ENCODE data around the gene MYO7B.

MYO7B gene

DNA sequence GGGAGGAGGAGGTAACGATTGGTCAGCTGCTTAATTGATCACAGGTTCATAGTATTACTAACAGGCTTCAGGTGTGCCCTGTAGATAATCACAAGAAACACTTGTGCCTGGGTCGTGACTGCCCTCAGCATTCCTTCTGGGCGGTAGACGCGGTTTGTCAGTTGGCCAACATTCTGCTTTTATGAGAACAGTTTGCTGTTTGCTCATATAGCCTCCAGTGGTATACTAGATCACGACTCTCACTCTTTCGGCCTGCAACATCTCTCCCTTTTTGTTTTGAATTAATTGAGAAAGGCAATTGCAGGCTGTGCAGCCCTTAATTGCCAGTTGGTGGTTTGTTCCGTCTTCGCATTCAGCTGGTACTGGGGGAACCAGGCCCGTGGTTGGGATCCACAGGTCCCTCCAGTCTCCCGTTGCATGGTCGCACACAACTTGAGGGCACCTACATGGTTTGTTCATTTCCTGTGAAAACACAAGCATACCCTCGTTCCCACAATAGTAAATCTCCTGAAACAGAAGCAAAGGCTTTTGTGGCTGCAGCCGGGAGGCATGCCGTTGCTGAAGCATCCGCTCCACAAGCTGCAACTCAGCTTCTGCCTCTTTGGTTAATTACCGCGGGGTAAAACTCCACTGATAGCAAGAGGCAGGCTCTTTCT lies 80.2 kb downstream of the MYO7B start:
- no peak overlapping the region for H3K4me3 ChIP-seq (ENCODE audit: low read length)
- no peak for TF ChIP-seq ZNF274 (IDR thresholded peaks at IDR 0.05; ENCODE audit: low read depth, low read length)

- TF ChIP-seq ZNF274 (IDR thresholded peaks at IDR 0.05; ENCODE audit: low read depth, low read length) = no peak
Measured at GRCh38 chr2:127618551-127619202, 83.2 kb downstream of the MYO7B start.

DNA sequence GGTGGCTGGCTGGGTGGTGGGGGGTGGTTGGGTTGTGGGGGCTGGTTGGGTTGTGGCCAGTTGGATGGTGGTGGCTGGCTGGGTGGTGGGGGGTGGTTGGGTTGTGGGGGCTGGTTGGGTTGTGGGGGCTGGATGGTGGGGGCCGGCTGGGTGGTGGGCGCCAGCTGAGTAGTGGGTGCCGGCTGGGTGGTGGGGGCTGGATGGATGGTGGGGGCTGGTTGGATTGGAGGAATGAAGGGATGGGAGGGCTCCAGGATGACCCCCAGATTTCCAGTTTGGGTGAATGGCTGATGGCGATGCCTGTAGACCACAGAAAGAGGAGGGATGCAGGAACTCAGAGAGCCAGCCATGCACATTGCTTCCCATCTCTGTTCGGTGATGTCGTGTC lies 83.7 kb downstream of the MYO7B start:
- H3K4me3 ChIP-seq (ENCODE audit: low read length) = no peak overlapping the region
- no peak for TF ChIP-seq ZNF274 (IDR thresholded peaks at IDR 0.05; ENCODE audit: low read depth, low read length)

More at GRCh38 chr2:127618551-127619202, 83.2 kb downstream of the MYO7B start:
- no peak overlapping the region for H3K4me3 ChIP-seq (ENCODE audit: low read length)

DNA sequence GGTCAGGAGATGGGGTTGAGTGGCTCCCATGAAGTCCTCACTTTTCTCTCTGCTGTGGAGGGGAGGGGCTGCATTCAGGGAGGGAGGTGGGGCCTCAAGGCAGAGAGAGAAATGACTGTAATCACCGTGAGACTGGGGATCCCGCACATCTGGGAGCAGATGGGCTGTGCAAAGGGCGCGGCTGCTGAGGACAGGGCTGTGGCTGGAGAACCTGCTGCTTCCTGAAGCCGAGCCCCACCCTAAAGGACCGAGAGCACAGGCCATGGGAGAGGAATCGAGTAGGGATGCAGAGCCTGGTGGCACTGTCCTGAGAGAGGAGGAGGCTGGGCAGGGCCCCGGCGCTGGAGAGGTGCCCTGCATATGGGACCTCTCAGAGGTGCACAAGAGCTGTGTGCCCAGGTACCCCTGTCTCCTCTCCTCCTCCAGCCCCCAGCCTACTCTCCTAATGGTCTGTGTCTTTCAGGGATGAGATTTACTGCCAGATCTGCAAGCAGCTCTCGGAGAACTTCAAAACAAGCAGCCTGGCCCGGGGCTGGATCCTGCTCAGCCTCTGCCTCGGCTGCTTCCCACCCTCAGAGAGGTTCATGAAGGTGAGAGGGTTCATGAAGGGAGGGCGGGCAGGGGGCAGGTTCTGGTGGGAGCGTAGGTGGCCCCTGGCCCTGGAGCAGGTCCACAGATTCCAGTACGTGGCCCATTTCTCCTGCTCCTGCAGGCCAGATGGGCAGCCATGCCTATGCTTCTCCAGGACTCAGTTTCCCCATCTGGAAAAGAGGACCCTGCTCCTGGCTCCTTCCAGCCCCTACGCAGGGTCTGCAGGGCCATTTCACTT lies 84.6 kb downstream of the MYO7B start:
- H3K4me3 ChIP-seq (ENCODE audit: low read length) = no peak overlapping the region
- TF ChIP-seq ZNF274 (IDR thresholded peaks at IDR 0.05; ENCODE audit: low read depth, low read length) = no peak

- no peak for TF ChIP-seq ZNF274 (IDR thresholded peaks at IDR 0.05; ENCODE audit: low read depth, low read length)
- no peak overlapping the region for H3K4me3 ChIP-seq (ENCODE audit: low read length)
Measured at GRCh38 chr2:127620866-127621265, 85.4 kb downstream of the MYO7B start.

GRCh38 chr2:127621981-127622431 lies 86.5 kb downstream of the MYO7B start:
- no peak overlapping the region for H3K4me3 ChIP-seq (ENCODE audit: low read length)
- TF ChIP-seq ZNF274 (IDR thresholded peaks at IDR 0.05; ENCODE audit: low read depth, low read length) = no peak

GRCh38 chr2:127622561-127623387 lies 87.3 kb downstream of the MYO7B start:
- TF ChIP-seq ZNF274 (IDR thresholded peaks at IDR 0.05; ENCODE audit: low read depth, low read length) = no peak
- H3K4me3 ChIP-seq (ENCODE audit: low read length) = no peak overlapping the region

DNA sequence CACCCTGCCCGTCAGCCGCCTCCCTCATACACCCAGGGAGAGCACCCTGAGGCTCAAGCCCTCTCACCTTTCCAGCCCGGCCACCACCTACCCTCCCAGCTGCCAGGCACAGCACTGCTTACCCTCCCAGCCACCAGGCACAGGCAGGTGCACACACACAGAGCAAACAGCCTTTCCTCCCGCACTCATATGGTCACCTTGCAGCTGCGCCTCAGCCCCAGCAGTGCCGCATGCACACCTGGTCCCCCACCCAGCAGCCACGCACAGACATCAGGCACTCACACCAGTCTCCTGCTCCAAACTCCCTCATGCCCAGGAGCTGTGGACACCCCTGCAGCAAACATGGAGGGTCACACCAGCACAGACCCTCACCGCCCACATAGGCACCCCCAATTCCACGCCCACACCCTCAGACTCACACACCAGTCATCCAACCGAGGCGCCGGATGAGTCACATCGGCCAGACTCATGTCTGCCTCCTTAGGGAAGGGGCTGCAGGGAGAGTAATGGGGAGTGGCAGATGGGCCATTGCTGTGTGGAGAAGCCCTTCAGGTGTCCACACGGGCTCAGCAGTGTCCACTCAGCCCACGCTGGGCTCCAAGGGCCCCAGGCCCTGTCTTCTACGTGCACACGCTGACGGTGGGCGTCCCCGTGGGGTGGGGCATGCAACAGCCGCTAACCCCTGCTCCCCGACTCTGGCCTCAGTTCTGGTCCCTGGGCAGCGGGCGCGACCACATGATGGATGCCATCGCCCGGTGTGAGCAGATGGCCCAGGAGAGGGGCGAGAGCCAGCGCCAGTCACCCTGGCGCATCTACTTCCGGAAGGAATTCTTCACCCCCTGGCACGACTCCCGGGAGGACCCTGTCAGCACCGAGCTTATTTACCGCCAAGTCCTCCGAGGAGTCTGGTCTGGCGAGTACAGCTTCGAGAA lies 88.2 kb downstream of the MYO7B start:
- no peak for TF ChIP-seq ZNF274 (IDR thresholded peaks at IDR 0.05; ENCODE audit: low read depth, low read length)

DNA sequence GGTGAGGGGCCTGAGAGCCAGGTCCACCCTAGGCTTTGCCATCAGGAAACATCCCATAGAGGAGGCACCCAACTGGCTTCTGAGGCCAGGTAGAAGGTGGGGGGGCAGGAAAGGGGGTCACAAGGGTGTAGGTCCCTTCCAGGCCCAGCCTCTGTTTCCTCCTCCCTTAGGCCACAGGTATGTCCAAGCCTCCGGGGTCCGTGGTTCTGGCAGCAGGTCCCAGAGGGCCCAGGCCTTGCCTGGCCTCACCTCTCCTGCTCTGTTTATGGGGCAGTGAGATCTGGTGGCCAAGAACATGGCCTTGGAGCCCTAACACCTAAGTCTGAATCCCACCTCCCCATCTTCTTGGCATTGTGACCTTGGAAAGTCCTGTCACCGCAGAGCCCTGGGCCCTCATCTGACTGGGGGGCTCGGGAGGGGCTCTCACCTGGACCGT lies 88.9 kb downstream of the MYO7B start:
- H3K4me3 ChIP-seq (ENCODE audit: low read length) = no peak overlapping the region
- no peak for TF ChIP-seq ZNF274 (IDR thresholded peaks at IDR 0.05; ENCODE audit: low read depth, low read length)

More for the DNA sequence above, 88.2 kb downstream of the MYO7B start:
- H3K4me3 ChIP-seq (ENCODE audit: low read length) = no peak overlapping the region

DNA sequence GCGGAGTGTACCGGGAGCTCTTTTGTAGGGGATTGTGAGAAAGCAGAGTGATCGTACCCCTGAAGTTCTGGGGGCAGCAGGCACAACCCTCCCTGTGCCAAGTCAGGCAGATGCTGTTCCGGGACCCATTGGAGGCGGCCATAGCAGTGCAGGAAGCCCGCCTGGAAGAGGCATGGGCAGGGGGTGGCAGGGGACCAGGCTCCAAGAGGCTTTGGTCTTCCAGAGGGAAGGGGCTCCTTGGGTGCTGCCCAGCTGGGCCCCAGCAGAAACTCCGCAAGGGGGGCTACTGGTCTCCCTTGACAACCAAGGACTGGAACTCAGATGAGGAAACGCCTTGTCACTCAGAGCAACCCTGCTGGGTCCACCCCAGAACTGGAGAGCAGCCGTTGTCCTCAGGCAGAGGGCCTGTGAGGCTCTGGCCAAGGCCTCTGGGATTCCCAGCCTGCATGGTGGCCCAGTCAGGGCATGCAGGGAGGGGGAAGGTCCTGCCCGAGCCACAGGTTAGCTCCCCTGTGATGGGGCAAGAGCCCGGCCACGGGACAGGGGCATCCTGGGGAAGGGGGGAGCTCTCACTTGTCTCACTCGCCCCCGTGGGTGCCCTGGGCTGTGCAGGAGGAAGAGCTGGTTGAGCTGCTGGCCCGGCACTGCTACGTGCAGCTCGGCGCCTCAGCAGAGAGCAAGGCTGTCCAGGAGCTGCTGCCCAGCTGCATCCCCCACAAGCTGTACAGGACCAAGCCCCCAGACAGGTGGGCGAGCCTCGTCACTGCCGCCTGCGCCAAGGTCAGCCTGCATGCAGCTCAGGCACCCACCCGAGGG lies 89.5 kb downstream of the MYO7B start:
- H3K4me3 ChIP-seq (ENCODE audit: low read length) = no peak overlapping the region
- TF ChIP-seq ZNF274 (IDR thresholded peaks at IDR 0.05; ENCODE audit: low read depth, low read length) = no peak

- TF ChIP-seq ZNF274 (IDR thresholded peaks at IDR 0.05; ENCODE audit: low read depth, low read length) = no peak
- H3K4me3 ChIP-seq (ENCODE audit: low read length) = no peak overlapping the region
Measured at GRCh38 chr2:127625572-127625951, 90.1 kb downstream of the MYO7B start.

- TF ChIP-seq ZNF274 (IDR thresholded peaks at IDR 0.05; ENCODE audit: low read depth, low read length) = no peak
- H3K4me3 ChIP-seq (ENCODE audit: low read length) = no peak overlapping the region
Measured at GRCh38 chr2:127626175-127626574, 90.7 kb downstream of the MYO7B start.
